CD14-positive monocyte (primary cell): Measurements from ENCODE around the gene COA5. TPM values are rescaled to one million over a fixed set of nuclear protein-coding genes. Genes with fewer than 3 reads are reported as not detected.

Experiments
- DNase-seq, 3 donors: peaks; one replicate each; pipeline ENCODE4 v3.0.0-alpha.2; 2011 to 2022
- H2AFZ ChIP-seq: 2 replicates; pipeline ENCODE4 v1.6.0; 2012; ENCODE audit warnings: mild to moderate bottlenecking, low read depth, low read length, inconsistent platforms; ENCODE audit not compliant: insufficient read depth, poor library complexity, severe bottlenecking
- H3K27ac ChIP-seq, 2 donors: 1 replicate in 1 of 2; 2 replicates in 1 of 2; pipeline ENCODE4 v1.5.1; 2012 to 2013; ENCODE audit warnings: low read length in 2 of 2, control low read depth in 1 of 2, inconsistent platforms in 1 of 2, low read depth in 1 of 2, mild to moderate bottlenecking in 1 of 2
- H3K27me3 ChIP-seq, 2 donors: one replicate each; pipeline versions ENCODE4 v1.6.0 to v1.6.1; 2011 to 2013; ENCODE audit warnings: low read length in 2 of 2; ENCODE audit not compliant: control insufficient read depth in 2 of 2, insufficient read depth in 2 of 2
- H3K36me3 ChIP-seq, 2 donors: replicated peaks in 1 of 2; 1 replicate in 1 of 2; 2 replicates in 1 of 2; pipeline versions ENCODE4 v1.5.1 to v1.6.1; 2012 to 2013; ENCODE audit warnings: low read length in 2 of 2, control low read depth in 1 of 2, inconsistent platforms in 1 of 2, mild to moderate bottlenecking in 1 of 2; ENCODE audit not compliant: insufficient read depth in 2 of 2, control insufficient read depth in 1 of 2
- H3K4me1 ChIP-seq, 2 donors: 1 replicate in 1 of 2; 2 replicates in 1 of 2; pipeline versions ENCODE4 v1.5.1 to v1.6.1; 2012 to 2013; ENCODE audit warnings: low read length in 2 of 2, control low read depth in 1 of 2, inconsistent platforms in 1 of 2, mild to moderate bottlenecking in 1 of 2, moderate library complexity in 1 of 2; ENCODE audit not compliant: insufficient read depth in 2 of 2, control insufficient read depth in 1 of 2
- H3K4me2 ChIP-seq: replicated peaks from 2 replicates; pipeline ENCODE3; 2012; ENCODE audit warnings: low read length, moderate library complexity, mild to moderate bottlenecking; ENCODE audit not compliant: poor library complexity, severe bottlenecking; ENCODE audit errors: extremely low read depth
- H3K4me3 ChIP-seq, 3 experiments: fragments of 200-600 bp in 1 of 3; sonication (generic) in 1 of 3; replicated peaks in 1 of 3; 1 replicate in 2 of 3; 2 replicates in 1 of 3; pipeline ENCODE4 v1.5.1; 2011 to 2013; ENCODE audit warnings: low read length in 3 of 3, mild to moderate bottlenecking in 3 of 3, control low read depth in 2 of 3, low read depth in 2 of 3, inconsistent platforms in 1 of 3, moderate library complexity in 1 of 3
- H3K79me2 ChIP-seq: 2 replicates; pipeline ENCODE4 v1.6.0; 2012; ENCODE audit warnings: mild to moderate bottlenecking, control low read depth, inconsistent platforms, low read length, moderate library complexity; ENCODE audit not compliant: insufficient read depth
- H3K9ac ChIP-seq: 2 replicates; pipeline ENCODE4 v1.6.0; 2017; ENCODE audit warnings: low read length, mild to moderate bottlenecking; ENCODE audit not compliant: insufficient read depth, poor library complexity, severe bottlenecking
- H3K9me3 ChIP-seq, 2 donors: replicated peaks in 1 of 2; 1 replicate in 1 of 2; 2 replicates in 1 of 2; pipeline versions ENCODE4 v1.5.1 to v1.6.1; 2012 to 2013; ENCODE audit warnings: low read length in 2 of 2, control low read depth in 1 of 2; ENCODE audit not compliant: control insufficient read depth in 1 of 2, insufficient read depth in 1 of 2
- H4K20me1 ChIP-seq: 2 replicates; pipeline ENCODE4 v1.6.0; 2012; ENCODE audit warnings: mild to moderate bottlenecking, low read length, control low read depth, moderate library complexity; ENCODE audit not compliant: insufficient read depth
- H3K27ac Mint-ChIP-seq, 7 donors: one replicate each; pipeline ENCODE4 v1.8.0; 2020; ENCODE audit warnings: mild to moderate bottlenecking in 7 of 7, mixed read lengths in 7 of 7, moderate library complexity in 6 of 7, inconsistent platforms in 2 of 7
- H3K27me3 Mint-ChIP-seq, 3 donors: one replicate each; pipeline ENCODE4 v1.8.0; 2021 to 2022; ENCODE audit warnings: low read depth in 3 of 3, mild to moderate bottlenecking in 3 of 3, mixed read lengths in 3 of 3, moderate library complexity in 3 of 3, inconsistent platforms in 1 of 3
- H3K36me3 Mint-ChIP-seq, 2 donors: one replicate each; pipeline ENCODE4 v1.8.0; 2020; ENCODE audit warnings: mixed read lengths in 2 of 2, inconsistent platforms in 1 of 2, mild to moderate bottlenecking in 1 of 2
- H3K4me1 Mint-ChIP-seq: one replicate; pipeline ENCODE4 v1.8.0; 2020; ENCODE audit warnings: mild to moderate bottlenecking, mixed read lengths
- H3K4me3 Mint-ChIP-seq, 2 donors: one replicate each; pipeline ENCODE4 v1.8.0; 2020; ENCODE audit warnings: mild to moderate bottlenecking in 2 of 2, mixed read lengths in 2 of 2, moderate library complexity in 1 of 2
- H3K9me3 Mint-ChIP-seq, 7 donors: one replicate each; pipeline ENCODE4 v1.8.0; 2020 to 2022; ENCODE audit warnings: mixed read lengths in 7 of 7, mild to moderate bottlenecking in 6 of 7, moderate library complexity in 6 of 7, inconsistent platforms in 2 of 7
- CTCF ChIP-seq: fragments of 200-600 bp; IDR thresholded peaks from one replicate; pipeline ENCODE4 v1.8.0; 2022; ENCODE audit warnings: antibody characterized with exemption, mild to moderate bottlenecking
- WGBS: methylation state at CpG from one replicate; pipeline ENCODE4 v1.1.5; 2013; ENCODE audit warnings: missing lambda C conversion rate; ENCODE audit not compliant: insufficient coverage; 5-methylcytosine and 5-hydroxymethylcytosine counted together
- intact Hi-C, 2 donors: fragments of 100-400 bp; cut with micrococcal nuclease; formaldehyde crosslinking; loops; one replicate each; pipeline versions ENCODE4 v1.15.0 to v1.15.1; 2023
- polyA plus RNA-seq, 3 donors: library from polyadenylated mRNA; depleted of rRNA in 1 of 3; unstranded in 2 of 3; stranded (reverse) in 1 of 3; fragments of 300-500 nt in 2 of 3; fragments of >200 nt in 1 of 3; fragmentation: Illumina TruSeq in 2 of 3; gene quantifications; 1 replicate in 2 of 3; 2 replicates in 1 of 3; pipeline ENCODE4 v1.2.3, GENCODE V29; 2012 to 2021

Gene COA5
- polyA plus RNA-seq, 3 donors: 27.3 to 42.9 (median 39.0) TPM

GRCh38 chr2:98552499-98553179 is 55.7 kb downstream of the COA5 start:
- H3K27ac ChIP-seq: peak overlapping the region in 1 of 2 donors; percentile 8
- H3K4me2 ChIP-seq: no peak overlapping the region
- H3K9ac ChIP-seq: no peak overlapping the region
- H2AFZ ChIP-seq: no peak overlapping the region
- no peak for TF ChIP-seq CTCF
- 100% methylated on average over 5 of the region's 7 CpGs for WGBS
- H3K27me3 ChIP-seq: no peaks in the 10 kb centered on the region
- H3K4me3 ChIP-seq: no peak overlapping the region
- peaks cover 88 to 96% of the 10 kb centered on the region in 2 donors for H3K36me3 Mint-ChIP-seq
- no peak for DNase-seq
- peak overlapping the region in 1 of 7 donors; percentile 38 for H3K27ac Mint-ChIP-seq
- H3K9me3 Mint-ChIP-seq: peaks cover 0 to 3% (median 0%) of the 10 kb centered on the region in 7 donors
- peaks cover 10% of the 10 kb centered on the region for H4K20me1 ChIP-seq
- intact Hi-C loops: no loop called here
- H3K27me3 Mint-ChIP-seq: no peaks in the 10 kb centered on the region
- H3K4me1 ChIP-seq: no peaks in the 10 kb centered on the region
- peaks cover 95 to 100% of the 10 kb centered on the region in 2 donors for H3K36me3 ChIP-seq
- no peak overlapping the region for H3K4me3 Mint-ChIP-seq
- H3K9me3 ChIP-seq: no peaks in the 10 kb centered on the region
- H3K79me2 ChIP-seq: no peaks in the 10 kb centered on the region
- H3K4me1 Mint-ChIP-seq: peaks cover 12% of the 10 kb centered on the region

GRCh38 chr2:98551316-98551715 is 57.0 kb downstream of the COA5 start:
- DNase-seq: no peak
- peaks cover 7% of the 10 kb centered on the region for H3K4me1 Mint-ChIP-seq

More at GRCh38 chr2:98551316-98551715, 57.0 kb downstream of the COA5 start:
- Mint-ChIP-seq H3K9me3 (peaks cover 0 to 3% (median 0%) of the 10 kb centered on the region in 7 donors), H3K27ac (peak overlapping the region in 2 of 7 donors; percentile 51 to 52), H3K4me3 (no peak overlapping the region), H3K36me3 (peaks cover 90 to 96% of the 10 kb centered on the region in 2 donors), H3K27me3 (peaks cover 0 to 2% (median 0%) of the 10 kb centered on the region in 3 donors)
- Histone ChIP-seq H3K79me2 (no peaks in the 10 kb centered on the region), H3K9me3 (no peaks in the 10 kb centered on the region), H3K4me1 (no peaks in the 10 kb centered on the region), H3K27me3 (no peaks in the 10 kb centered on the region), H3K4me3 (no peak overlapping the region), H3K36me3 (peaks cover 95 to 100% of the 10 kb centered on the region in 2 donors), H2AFZ (no peak overlapping the region), H3K4me2 (no peak overlapping the region), H4K20me1 (peaks cover 14% of the 10 kb centered on the region), H3K9ac (no peak overlapping the region), H3K27ac (peak overlapping the region in 1 of 2 donors; percentile 17)
- intact Hi-C loops: no loop called here
- TF ChIP-seq CTCF: no peak
- WGBS: 67% methylated on average over 4 of the region's 6 CpGs
